ENCODE data around the gene AGAP9.
"Not testable (repeated sequence)": the region's sequence is repeated elsewhere in the genome, so short reads cannot be mapped to it uniquely, and the experiment has no call there.

The AGAP9 gene

DNA sequence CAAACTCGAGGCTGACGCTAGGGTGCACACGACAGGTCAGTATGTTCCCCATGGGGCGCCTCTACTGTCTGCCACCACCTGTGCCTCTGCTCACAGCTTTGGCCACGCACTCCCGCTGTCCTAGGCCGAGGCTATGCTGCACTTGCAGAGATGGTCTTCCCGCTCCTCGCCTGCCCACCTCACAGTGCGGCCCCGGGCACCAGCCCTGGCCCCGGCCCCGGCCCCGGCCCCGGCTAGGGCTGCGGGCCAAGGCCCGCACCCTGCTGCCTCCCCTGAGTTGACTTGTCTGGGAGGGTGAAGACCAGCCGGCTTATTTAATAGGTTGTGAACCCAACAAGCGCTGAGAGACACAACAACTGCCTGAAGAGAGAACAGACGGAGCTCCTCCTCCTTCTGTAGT is at the start of gene AGAP9:
Gene AGAP9 (minus strand): TSS at position 164 of the 400 bp plus-strand sequence. CDS start 112 bp downstream, at position 52.
- not testable (repeated sequence) for H3K27me3 Mint-ChIP-seq; DNase-seq; H3K4me1 Mint-ChIP-seq; H3K36me3 Mint-ChIP-seq (ENCODE audit: low read depth); H3K4me3 Mint-ChIP-seq; ATAC-seq; H3K27ac Mint-ChIP-seq; H3K9me3 Mint-ChIP-seq

DNA sequence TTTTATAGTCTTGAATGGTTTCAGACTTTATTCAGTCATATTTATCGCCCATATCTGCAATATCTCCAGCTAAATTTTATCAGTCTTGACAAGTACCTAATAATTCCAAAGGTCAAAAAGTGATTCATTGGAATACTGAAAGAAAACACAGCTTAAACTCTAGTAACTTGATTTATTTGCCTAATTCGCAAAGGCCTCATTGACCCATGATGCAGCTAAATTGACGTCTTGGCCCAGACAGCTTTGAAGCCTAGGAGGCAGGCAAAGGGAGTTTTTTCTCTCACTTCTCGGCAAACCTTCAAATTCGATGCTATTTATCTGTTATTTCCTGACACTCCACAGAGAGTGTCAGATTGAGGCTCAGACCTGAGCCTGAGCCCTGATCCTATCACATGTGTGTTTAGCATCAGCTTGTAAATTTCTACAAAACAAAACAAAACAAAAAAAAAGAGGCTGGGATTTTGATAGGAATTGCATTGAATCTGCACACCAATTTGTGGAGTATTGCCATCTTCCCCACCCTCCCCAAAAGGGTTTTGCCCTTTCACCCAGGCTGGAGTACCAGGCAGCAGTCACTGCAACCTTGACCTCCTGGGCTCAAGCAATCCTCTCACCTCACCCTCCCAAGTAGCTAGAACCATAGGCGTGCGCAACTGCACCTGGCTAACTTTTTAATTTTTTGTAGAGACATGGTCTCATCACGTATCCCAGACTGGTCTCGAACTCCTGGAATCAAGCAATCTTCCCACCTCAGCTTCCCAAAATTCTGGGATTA is 47.9 kb upstream of the AGAP9 start:
- not testable (repeated sequence) for H3K36me3 Mint-ChIP-seq (ENCODE audit: low read depth); H3K4me1 Mint-ChIP-seq; ATAC-seq; H3K27me3 Mint-ChIP-seq; H3K9me3 Mint-ChIP-seq; H3K4me3 Mint-ChIP-seq; DNase-seq; H3K27ac Mint-ChIP-seq

DNA sequence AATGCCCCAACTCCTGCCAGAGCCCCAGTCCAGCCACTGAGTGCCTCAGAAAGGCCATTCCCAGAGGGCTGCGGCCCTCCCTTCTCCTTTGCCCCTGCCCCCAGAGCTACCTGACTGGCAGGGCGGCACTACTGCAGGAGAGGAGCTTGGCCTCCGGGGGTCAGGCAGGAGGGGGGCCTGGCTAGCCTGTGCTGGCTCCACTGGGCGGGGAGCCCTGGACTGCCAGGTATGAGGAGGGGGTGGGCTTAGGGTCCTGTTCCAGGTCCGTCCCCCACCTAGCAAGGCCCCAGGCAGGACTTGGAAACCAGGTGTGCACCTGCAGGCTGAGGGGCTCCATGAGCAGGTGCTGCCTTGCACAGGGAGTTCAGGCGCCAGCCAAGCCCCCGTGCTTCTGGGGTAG is 43.3 kb upstream of the AGAP9 start:
- DNase-seq; H3K27me3 Mint-ChIP-seq; H3K27ac Mint-ChIP-seq; H3K36me3 Mint-ChIP-seq (ENCODE audit: low read depth); H3K4me1 Mint-ChIP-seq; H3K9me3 Mint-ChIP-seq; H3K4me3 Mint-ChIP-seq: not testable (repeated sequence)
- peak; percentile 26 for ATAC-seq

DNA sequence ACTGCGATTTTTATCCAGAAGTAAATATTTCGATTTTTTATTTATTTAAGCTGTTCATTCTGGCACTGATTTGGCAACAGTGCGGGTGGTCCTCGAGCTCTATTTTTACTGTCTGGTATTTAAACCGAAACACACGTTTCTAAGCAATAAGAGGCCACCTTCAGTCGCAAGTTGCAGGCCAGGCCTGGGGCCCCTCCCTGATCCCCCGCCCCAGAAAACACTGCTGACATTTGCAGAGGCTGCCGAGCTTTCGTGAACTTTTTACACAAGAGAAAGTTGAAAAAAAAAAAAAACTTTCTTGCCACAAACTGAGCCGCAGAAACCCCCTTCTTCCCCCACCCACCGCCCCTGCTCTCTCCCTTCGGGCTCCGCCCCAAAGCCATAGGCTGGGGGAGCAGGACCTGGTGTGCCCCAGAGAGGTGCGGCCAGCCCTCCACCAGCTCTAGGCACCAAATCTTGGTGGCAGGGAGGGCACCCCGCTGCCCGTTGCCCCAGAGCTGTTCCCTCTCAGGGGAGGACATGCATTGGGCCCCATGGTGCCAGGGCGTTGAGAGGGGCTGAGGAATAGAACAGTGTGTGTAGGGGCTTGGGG is 42.8 kb upstream of the AGAP9 start:
- not testable (repeated sequence) for DNase-seq; H3K4me1 Mint-ChIP-seq; H3K27ac Mint-ChIP-seq; H3K36me3 Mint-ChIP-seq (ENCODE audit: low read depth); H3K9me3 Mint-ChIP-seq; H3K4me3 Mint-ChIP-seq; H3K27me3 Mint-ChIP-seq
- ATAC-seq, result peak; percentile 66

DNA sequence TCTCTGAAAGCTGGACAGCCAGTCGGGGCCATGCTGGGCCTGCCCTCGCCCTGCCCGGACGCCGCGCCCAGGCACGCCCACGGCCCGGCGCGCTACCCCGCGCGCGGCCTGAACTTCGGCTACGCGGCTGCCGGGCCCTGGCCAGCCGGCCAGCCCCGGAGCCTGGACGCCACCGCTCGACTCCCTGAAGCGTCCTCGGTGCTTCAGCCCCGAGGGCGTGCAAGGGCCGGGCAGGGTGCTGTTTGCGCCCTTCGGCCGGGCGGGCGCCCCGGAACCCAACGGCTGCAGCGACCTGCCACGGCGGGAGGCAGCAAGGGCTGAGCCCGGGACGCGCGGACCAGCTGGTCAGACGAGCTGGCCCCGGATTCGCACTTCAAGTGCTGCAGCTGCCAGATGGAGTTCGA is 42.1 kb upstream of the AGAP9 start:
- DNase-seq; H3K4me3 Mint-ChIP-seq; H3K9me3 Mint-ChIP-seq; H3K27me3 Mint-ChIP-seq; ATAC-seq; H3K27ac Mint-ChIP-seq; H3K36me3 Mint-ChIP-seq (ENCODE audit: low read depth); H3K4me1 Mint-ChIP-seq: not testable (repeated sequence)

DNA sequence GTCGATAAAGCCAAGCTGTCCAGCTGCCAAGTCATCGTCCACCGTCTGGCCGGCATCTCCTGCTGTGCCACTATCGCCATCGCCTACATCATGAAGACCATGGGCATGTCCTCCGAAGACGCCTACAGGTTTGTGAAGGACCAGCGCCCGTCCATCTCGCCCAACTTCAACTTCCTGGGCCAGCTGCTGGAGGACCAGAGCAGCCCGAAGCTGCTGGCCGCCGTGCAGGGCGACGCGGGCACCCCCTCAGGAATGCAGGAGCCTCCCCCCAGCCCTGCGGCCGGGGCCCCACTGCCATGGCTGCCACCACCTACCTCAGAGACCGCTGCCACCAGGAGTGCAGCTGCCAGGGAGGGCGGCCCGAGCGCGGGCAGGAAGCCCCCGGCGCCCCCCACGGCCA is 41.5 kb upstream of the AGAP9 start:
- not testable (repeated sequence) for H3K4me3 Mint-ChIP-seq; H3K27ac Mint-ChIP-seq; H3K4me1 Mint-ChIP-seq; H3K9me3 Mint-ChIP-seq; DNase-seq; H3K27me3 Mint-ChIP-seq; H3K36me3 Mint-ChIP-seq (ENCODE audit: low read depth); ATAC-seq

DNA sequence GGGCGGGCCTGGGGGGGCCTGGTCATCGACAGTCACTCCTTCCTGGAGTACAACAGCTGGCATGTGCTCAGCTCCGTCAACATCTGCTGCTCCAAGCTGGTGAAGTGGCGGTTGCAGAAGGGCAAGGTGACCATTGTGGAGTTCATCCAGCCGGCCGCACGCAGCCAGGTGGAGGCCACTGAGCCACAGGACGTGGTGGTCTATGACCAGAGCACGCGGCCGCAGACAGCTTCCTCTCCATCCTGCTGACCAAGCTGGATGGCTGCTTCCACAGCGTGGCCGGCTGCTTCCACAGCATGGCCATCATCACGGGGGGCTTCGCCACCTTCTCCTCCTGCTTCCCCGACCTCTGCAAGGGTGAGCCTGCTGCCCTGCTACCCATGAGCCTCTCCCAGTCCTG is 40.9 kb upstream of the AGAP9 start:
- ATAC-seq; H3K27me3 Mint-ChIP-seq; H3K4me1 Mint-ChIP-seq; H3K4me3 Mint-ChIP-seq; DNase-seq; H3K9me3 Mint-ChIP-seq; H3K27ac Mint-ChIP-seq; H3K36me3 Mint-ChIP-seq (ENCODE audit: low read depth): not testable (repeated sequence)

DNA sequence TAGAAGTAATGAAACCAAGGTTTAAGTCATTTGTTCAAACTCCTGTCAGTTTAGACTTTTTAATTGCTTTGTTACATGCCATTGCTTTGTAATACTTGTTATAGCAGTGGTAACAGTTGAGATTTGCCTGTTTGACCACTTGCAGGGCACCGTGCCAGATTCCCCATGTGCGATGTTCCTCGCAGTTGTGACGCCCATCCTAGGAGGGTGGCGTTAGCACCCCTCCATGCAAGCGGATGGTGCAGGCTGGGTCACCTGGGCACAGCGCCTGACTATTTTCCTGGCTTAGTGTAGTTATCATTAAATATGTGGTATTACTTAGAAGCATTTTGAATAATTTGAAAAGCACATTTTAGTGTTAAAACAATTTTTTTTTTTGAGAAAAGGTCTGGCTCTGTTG is 37.0 kb upstream of the AGAP9 start:
- H3K4me1 Mint-ChIP-seq; H3K27me3 Mint-ChIP-seq; DNase-seq; H3K27ac Mint-ChIP-seq; H3K36me3 Mint-ChIP-seq (ENCODE audit: low read depth); ATAC-seq; H3K9me3 Mint-ChIP-seq; H3K4me3 Mint-ChIP-seq: not testable (repeated sequence)

DNA sequence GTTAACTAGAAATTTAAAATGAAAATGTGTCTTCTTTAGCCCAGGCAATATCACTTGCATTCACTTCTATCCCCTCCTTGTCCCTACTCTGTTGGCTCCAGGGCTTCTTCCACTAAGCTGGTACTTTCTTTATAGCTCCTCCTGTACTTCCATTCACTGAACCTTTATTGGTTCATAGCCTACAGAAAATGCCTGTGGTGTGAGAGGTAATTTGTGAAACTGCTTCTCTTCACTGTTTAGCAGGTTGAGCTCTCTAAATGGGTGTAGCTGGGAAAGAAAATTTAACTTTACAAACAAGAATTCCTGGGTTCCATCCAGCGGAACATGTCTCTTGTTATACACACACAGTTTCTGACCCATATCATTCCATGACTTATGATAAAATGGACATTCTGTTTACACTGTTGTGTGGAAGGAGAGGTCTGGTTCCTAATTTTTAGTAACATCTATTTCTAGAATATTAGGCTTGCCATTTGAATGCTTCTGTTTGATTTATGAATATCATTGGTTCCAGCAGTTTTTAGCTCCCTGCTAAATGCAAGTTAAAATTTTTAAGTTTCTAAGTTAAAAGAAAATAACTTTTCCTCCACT is 36.4 kb upstream of the AGAP9 start:
- ATAC-seq; H3K36me3 Mint-ChIP-seq (ENCODE audit: low read depth); H3K9me3 Mint-ChIP-seq; H3K27ac Mint-ChIP-seq; DNase-seq; H3K27me3 Mint-ChIP-seq; H3K4me3 Mint-ChIP-seq; H3K4me1 Mint-ChIP-seq: not testable (repeated sequence)

DNA sequence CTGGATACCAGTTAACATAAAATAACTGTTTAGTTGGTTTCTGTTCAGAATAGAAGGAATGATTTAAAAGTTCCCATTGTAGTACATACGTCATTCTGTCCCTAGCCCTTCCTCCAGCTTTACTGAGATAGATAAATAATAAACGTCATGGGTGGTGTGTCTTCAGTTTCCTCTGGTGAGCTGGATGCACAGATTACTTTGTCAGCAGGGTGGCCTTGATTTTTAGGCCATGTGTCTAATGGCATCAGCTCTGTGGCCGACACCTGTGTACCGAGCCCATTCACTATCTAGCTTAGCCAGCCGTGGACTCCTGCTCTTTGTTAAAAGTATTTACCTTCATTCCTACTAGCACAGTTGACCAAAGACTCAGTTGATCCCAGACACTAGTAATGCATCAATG is 34.7 kb upstream of the AGAP9 start:
- not testable (repeated sequence) for H3K36me3 Mint-ChIP-seq (ENCODE audit: low read depth); H3K9me3 Mint-ChIP-seq; H3K4me3 Mint-ChIP-seq; ATAC-seq; H3K27me3 Mint-ChIP-seq; H3K4me1 Mint-ChIP-seq; DNase-seq
- H3K27ac Mint-ChIP-seq, result peak overlapping the region; percentile 26

DNA sequence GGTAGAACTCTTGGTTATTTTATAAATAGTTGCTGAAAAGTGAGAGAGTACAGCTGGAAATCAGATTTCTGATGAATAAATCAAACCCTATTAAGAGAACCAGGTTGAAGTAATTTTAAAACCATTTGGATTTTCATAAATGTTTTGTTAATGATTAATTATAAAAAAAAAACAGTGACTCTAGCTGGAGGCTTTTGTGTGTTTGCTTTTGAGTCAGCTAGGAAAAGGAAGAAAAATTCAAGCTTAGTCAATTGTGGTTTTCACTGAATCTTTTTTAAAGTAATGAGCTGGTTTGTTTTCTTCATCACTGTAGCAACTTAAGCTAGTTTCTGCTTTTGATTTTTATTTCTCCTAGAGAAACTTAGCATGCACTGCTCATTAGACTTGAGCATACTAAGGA is 34.2 kb upstream of the AGAP9 start:
- not testable (repeated sequence) for H3K27ac Mint-ChIP-seq; H3K4me3 Mint-ChIP-seq; ATAC-seq; H3K27me3 Mint-ChIP-seq; H3K9me3 Mint-ChIP-seq; DNase-seq; H3K36me3 Mint-ChIP-seq (ENCODE audit: low read depth)
- H3K4me1 Mint-ChIP-seq, result peaks cover 12% of the 10 kb centered on the region

DNA sequence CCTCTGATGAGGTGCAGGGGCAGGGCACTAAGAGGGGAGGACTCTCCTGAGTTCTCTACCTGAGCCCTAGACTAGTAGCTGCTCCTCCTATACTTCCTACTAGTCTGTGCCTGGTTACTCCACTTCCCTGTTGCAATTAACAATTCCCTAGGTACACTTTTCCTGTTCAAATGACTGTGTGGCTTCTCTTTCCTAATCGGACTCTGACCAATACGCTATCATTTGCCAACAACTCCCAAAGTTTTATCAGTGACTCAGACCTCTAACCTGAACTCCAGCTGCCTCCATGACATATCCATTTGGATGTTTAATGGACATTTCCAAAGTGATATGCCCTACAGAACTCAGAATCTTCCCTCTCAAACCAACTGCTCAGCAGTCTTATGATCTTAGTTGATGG is 31.9 kb upstream of the AGAP9 start:
- not testable (repeated sequence) for DNase-seq; ATAC-seq; H3K36me3 Mint-ChIP-seq (ENCODE audit: low read depth); H3K9me3 Mint-ChIP-seq; H3K27me3 Mint-ChIP-seq; H3K27ac Mint-ChIP-seq; H3K4me3 Mint-ChIP-seq
- H3K4me1 Mint-ChIP-seq, result peaks cover 15% of the 10 kb centered on the region

DNA sequence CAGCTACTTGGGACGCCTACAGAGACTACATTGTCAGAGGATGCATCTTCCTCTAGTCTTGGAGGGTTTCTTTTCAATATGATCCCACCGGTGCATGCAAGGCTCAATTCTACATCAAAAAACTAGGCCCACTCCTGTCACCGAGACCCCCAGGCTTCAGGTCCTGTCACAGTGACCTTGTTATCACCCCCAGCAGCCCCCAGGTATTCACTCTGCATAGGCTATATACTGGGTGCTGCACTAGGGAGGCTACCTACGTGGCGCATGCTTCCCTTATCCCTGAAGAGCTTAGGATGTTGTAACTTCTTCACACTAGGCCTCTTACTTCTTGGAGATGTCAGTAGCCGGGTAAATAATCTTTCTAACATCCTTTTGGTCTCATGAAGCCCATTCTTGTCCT is 31.1 kb upstream of the AGAP9 start:
- H3K27ac Mint-ChIP-seq; H3K27me3 Mint-ChIP-seq; ATAC-seq; H3K9me3 Mint-ChIP-seq; H3K4me3 Mint-ChIP-seq; DNase-seq; H3K36me3 Mint-ChIP-seq (ENCODE audit: low read depth): not testable (repeated sequence)
- H3K4me1 Mint-ChIP-seq, result peaks cover 15% of the 10 kb centered on the region

DNA sequence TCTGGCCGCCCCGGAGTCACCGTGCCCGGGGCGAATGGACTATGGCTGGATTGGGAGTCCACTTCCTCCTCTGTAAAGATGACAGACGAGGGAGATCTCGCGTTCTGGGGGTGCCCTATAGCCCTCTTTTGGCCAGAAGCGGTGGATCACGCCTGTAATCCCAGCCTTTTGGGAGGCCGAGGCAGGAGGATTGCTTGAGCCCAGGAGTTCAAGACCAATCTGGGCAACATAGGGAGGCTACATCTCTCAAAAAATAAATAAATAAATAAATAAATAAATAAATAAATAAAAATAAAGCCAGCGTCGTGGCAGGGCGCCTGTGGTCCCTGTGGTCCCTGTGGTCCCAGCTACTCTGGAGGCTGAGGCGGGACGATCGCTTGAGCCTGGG is 30.4 kb upstream of the AGAP9 start:
- not testable (repeated sequence) for H3K27ac Mint-ChIP-seq; H3K27me3 Mint-ChIP-seq; H3K9me3 Mint-ChIP-seq; H3K36me3 Mint-ChIP-seq (ENCODE audit: low read depth)
- ATAC-seq (peak; percentile 8), DNase-seq (peak; percentile 4)
- H3K4me1 Mint-ChIP-seq, result peaks cover 15% of the 10 kb centered on the region
- H3K4me3 Mint-ChIP-seq, result peak overlapping the region; percentile 95

DNA sequence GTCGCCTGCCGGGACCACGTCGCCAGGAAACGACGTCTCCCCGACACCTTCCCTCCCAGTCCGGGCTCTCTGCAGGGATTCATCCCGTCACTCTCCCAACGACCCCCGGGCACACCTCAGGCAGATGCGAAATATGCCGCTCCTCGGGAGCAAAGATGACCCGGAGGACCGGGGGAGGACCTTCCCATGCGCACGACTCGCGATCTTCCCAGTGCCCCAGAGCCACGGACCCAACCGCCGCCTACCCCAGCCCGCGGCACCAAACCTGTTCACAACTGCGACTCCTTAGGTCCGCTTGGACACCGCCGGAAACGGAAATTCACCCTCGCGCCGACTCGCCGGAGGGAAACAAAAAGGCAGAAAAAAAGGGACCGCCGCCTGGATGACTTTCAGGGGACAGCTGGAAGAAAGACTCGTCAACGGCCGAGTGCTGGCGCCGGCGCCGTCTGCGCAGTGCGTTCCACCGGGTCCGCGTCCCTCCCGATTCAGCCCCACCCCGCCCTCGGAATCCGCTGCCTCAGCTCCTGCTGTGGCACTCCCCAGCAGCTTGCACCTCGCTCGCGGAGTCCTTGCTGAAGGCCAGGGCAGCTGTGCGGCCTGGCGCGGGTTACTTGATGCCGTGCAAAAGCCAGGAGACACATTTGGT is 29.9 kb upstream of the AGAP9 start:
- not testable (repeated sequence) for H3K9me3 Mint-ChIP-seq
- Mint-ChIP-seq H3K4me1 (peaks cover 15% of the 10 kb centered on the region), H3K27ac (peak overlapping the region; percentile 95)

More for the DNA sequence above, 29.9 kb upstream of the AGAP9 start:
- not testable (repeated sequence) for H3K27me3 Mint-ChIP-seq; H3K36me3 Mint-ChIP-seq (ENCODE audit: low read depth)
- peak; percentile 94 for ATAC-seq
- H3K4me3 Mint-ChIP-seq, result peak overlapping the region; percentile 95
- DNase-seq, result peak; percentile 82

Data from activated naive CD8-positive, alpha-beta T cell treated with anti-CD3 and anti-CD28 coated beads, Interleukin-2, amount 50 U/mL, for 24 hours (primary cell).